ENCODE data around the gene SFTPA1.
"Not testable (repeated sequence)": the region's sequence is repeated elsewhere in the genome, so short reads cannot be mapped to it uniquely, and the experiment has no call there.

SFTPA1 gene

DNA sequence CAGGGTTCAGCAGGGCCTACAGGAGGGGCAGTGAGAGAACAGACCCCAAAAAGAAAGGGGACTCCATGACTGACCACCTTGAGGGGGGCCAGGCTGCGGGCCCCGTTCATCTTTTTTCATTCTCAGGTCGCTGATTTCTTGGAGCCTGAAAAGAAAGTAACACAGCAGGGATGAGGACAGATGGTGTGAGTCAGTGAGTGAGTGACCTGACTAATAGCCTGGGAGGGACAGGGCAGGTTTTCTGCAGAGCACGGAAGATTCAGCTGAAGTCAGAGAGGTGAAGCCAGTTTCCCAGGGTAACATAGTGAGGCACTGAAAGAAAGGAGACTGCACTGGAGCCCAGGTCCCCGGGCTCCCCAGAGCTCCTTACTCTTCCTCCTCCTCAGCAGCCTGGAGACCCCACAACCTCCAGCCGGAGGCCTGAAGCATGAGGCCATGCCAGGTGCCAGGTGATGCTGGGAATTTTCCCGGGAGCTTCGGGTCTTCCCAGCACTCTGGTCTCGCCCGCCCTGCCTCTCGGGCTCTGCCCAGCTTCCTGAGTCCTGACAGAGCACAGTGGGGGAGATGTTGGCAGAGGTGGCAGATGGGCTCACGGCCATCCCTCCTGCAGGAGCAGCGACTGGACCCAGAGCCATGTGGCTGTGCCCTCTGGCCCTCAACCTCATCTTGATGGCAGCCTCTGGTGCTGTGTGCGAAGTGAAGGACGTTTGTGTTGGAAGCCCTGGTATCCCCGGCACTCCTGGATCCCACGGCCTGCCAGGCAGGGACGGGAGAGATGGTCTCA is 646 bp downstream of the SFTPA1 start:
- DNase-seq (ENCODE audit: low read depth): not testable (repeated sequence)

DNA sequence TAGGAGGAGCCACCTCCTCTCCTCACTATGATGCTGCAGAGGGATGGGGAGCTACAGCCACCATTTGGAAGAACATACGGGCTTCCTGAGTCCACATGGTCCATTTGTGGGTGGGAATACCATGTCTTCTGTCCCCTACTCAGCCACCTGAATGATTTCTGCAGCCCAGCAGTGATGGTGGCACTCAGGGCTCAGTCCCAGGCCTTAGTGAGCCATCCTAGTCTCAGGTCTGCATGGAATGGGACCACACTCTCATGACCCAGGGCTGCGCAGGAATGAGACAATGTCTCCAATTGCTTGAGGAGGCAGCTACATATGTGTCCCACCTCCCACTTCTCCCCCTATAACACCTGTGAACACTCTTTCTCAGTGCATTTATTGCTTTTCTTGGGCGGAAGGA is 4.8 kb downstream of the SFTPA1 start:
- DNase-seq (ENCODE audit: low read depth): no peak

DNA sequence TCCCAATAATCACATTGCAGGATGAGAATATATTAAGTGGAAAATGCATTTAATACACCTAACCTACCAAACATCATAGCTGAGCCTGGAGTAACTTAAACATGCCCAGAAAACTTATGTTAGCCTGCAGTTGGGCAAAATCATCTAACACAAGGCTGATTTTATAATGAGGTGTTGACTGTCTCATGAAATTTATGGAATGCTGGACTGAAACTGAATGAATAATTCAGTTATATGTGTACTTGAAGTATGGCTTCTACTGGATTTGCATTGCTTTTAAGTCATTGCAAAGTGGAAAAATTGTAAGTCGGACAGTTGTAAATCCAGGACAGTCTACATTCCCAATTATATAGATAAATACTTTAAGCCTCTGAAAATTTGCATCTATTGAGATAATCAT is 5.4 kb downstream of the SFTPA1 start:
- DNase-seq (ENCODE audit: low read depth): no peak

DNA sequence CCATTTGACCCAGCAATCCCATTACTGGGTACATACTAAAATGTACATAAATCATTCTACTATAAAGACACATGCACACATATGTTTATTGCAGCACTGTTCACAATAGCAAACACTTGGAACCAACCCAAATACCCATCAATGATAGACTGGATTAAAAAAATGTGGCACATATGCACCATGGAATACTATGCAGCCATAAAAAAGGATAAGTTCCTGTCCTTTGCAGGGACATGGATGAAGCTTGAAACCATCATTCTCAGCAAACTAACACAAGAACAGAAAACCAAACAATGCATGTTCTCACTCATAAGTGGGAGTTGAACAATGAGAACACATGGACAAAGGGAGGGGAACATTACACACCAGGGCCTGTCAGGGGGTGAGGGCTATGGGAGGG is 12.9 kb downstream of the SFTPA1 start:
- not testable (repeated sequence) for DNase-seq (ENCODE audit: low read depth)

DNA sequence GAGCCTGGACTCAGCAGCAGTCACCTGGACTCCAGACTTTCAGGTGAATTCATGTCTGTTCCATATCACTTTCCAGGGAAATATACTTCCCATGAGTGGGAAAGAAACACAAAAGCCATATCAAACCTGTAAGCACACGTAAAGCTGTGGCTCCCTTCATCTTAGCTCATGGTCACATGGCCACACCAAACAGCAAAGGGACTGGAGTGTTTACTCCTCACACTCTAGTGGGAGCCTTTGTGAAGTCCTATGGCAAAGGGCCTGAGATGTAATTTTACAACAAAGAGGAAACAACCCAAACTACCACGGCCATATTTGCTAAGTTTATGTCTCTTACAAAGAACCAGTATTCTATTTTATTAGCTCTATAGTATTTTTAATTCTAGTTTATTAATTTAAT is 16.3 kb downstream of the SFTPA1 start:
- no peak for DNase-seq (ENCODE audit: low read depth)

DNA sequence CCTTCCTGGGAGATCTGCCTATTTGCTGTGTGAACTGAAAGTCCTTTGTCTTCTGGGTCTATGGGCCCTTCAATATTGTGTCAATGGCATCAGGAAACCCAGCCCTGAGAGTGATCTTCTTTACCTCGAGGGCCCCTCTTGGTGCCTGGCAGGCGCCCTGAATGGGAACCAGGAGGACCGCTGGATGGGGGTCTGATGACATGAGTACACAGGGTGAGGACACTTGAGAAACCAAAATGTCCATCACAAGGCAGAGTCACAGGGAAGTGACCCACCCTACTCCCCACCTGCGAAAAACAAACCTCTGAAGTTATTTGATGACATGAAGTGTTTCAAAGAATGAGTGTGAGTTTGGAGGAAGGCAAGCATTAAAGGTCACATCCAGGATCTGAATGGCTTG is 17.3 kb downstream of the SFTPA1 start:
- DNase-seq (ENCODE audit: low read depth): no peak

DNA sequence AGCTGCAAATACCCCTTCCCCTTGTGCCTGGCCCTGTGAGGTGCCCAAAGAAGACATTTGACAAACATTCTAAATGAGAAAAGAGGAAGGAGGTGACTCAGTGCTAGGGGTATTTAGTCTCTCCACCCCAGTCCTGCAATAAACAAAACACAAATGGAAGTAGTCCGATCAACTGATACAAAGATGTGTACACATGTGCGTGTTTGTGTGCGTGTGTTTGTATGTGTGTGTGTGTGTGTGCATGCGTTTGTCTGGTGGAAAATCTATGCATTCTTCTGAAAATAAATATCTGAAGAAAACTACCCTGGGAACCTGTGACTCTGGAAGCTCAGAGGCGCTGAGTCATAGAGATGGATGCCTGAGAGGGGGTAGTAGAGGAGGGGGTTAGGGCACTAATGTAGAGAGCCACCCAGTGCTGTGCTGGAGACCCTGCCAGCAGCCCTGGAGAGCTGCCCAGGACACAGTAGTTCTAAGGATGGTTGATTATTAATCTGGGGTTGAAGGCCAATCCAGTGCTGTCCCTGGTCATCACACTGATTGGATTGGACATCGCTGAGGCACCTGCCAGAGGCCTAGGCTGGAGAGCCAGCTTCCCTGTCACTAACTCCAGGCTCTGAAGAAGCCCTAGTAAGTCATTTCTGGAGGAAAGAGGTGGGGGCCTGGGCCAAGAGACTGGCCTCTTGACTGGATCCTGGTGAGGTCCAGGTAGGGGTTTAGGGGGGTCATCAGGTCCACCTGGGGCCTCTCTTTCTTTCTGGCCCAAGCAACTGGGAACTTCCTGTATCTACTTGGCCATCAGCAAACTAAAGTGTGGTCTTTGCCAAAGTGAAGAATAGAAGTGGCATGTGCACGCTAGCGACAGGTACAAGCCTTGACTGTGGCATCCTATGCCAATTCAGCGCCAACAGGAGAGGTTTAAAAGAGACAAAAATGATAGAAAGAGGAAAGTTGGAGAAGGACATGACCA is 18.5 kb downstream of the SFTPA1 start:
- no peak for DNase-seq (ENCODE audit: low read depth)

DNA sequence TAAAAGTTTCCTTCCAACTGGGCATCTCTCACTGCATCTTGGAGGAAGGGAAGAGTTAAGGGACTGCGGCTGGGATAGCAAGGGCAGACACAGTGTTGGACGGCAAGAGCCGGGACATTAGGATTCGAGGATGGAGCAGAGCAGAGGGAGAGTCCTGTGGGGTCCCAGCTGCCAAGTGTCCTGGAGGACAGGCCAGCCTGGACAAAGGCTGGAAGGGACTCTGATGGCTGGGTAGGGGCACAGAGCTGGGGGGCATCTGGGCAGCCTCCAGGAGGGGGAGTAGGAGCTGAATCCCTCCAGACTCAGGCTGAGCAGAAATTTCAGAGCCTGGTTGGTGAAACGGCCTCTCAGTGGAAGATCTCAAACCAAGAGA is 19.2 kb downstream of the SFTPA1 start:
- DNase-seq (ENCODE audit: low read depth): no peak

DNA sequence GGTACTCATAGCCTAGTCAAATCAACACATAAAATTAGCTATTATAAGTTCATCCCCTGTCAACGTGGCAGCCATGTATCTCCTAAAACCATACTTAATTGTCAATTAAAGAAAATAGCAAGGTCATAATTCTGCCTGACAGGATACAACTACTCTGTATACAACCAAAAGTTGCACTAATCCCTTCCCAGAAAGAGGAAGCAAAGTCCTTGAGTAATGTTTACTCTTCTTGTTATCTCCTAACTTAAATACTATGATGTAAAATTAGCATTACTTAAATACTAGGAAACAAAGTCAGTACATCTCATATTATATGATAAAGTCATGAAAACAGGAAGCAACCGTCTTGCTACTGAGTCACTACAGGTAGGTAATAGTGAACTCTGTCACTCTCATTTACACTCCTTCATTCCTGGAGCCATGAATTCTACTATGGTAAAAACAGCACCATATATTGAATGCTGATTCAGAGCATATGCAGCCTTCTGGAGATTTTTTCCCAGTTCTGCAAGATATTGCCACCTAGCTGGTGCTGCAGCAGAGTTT is 26.0 kb downstream of the SFTPA1 start:
- DNase-seq (ENCODE audit: low read depth): not testable (repeated sequence)

DNA sequence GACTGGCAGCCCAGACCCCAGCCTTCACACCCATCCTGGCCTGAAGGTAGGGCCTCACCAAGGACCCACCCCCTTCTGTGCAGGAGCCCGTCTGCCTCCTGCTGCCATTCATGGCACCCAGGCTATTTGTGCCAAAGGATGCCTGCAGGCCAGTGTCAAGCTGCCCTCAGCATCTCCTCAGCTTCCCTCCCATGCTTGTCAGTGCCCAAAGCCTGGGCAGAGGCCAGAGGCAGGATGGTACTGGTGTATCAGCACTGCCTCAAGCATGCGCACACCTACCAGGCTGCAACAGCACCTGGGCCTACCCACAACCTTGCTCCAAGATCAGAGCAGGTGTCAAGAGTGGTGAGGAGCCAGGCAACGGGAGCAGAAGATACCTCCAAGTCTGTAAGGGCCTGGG is 27.6 kb downstream of the SFTPA1 start:
- DNase-seq (ENCODE audit: low read depth): no peak

DNA sequence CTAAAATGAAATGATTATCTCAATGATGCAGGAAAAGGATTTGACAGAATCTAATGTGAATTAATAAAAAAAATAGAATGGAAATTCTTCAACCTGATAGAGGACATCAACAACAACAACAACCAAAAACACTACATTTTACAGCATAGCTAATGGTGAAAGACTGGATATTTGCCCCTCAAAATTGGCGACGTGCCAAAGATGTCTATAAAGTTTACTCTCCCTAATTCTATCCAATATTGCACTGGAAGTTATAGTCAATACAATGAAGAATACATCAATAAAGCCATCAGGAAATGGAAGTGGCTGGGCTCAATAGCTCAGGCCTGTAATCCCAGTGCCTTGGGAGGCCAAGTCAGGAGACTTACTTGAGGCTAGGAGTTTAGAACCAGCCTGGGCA is 42.0 kb downstream of the SFTPA1 start:
- not testable (repeated sequence) for DNase-seq (ENCODE audit: low read depth)

DNA sequence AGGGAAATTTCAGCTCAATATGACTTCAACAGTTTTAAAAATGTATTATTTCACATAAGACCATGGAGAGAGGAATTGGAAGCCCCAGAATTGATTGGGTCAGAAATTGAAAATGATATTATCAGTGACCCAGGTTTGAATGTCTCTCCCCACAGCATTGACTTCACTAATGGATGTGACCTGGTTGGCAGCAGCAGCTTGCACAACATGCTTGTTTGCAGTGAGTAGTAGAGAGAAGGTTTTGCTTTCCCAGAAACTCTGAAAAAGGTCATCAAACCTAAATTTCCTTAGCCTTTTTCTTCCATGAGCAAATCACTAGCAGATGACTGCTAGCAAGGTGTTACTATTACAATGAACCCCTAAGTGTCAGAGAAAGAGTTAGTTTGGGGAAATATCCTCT is 52.5 kb downstream of the SFTPA1 start:
- DNase-seq (ENCODE audit: low read depth): not testable (repeated sequence)

DNA sequence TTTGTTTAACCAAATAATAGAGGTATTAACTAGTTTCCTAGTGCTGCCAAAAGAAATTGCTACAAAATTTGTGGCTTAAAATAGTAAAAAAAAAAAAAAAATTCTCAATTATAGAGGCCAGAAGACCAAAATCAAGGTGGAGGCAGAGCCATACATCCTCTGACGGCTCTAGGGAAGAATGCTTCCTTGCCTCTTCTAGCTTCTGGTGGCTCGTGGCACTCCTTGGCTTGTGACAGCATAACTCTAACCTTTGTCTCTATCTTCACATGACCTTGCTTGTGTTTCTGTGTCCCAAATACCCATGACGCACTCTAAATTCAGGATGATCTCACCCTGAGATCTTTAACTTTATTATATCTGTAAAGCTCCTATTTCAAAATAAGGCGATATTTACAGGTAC is 53.9 kb downstream of the SFTPA1 start:
- DNase-seq (ENCODE audit: low read depth): not testable (repeated sequence)

All from T follicular helper cell (primary cell).